Measurements from ENCODE around the gene RALGPS1.

The RALGPS1 gene

GRCh38 chr9:127102788-127103187 is 188.2 kb downstream of the RALGPS1 start:
- DNase-seq: no peak

DNA sequence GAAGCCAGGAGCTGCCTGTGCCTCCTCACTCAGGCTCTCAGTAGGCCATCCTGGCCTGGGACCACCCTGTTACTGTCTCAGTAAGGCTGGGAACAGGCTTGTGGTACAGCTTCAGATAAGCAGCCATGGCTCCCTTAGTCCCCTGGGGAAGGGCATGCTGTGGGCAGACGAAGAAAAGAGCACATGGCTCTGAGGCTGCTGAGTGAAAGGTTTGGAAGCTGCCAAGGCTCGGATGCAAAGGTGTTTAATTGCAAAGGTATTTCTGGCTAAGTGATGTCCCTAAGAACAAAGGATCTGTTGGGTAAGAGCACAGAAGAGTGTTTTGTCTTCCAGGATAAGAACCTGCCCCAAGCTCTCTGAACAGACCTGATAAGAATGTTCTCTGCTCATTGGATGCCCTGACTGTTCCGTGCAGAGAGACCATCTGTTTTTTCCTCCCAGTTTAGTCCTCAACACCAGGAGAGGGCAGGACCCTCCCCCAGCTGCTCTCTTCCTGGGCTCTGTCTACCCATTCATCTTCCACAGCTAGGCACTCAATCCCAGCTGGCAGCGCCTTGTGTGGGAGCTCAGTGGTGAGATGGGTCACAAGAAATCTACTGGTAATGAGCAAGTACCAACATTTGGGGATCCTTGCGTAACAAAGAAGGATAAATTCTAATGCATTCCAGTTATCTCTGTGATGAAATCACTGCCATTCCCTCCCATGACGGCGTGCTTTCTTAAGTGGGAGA is 190.2 kb downstream of the RALGPS1 start:
- DNase-seq: no peak

- DNase-seq: no peak
Measured at GRCh38 chr9:127105805-127106465, 191.4 kb downstream of the RALGPS1 start.

- DNase-seq: no peak
Measured at GRCh38 chr9:127106466-127106855, 191.9 kb downstream of the RALGPS1 start.

GRCh38 chr9:127107171-127107928 is 192.8 kb downstream of the RALGPS1 start:
- DNase-seq: no peak

DNA sequence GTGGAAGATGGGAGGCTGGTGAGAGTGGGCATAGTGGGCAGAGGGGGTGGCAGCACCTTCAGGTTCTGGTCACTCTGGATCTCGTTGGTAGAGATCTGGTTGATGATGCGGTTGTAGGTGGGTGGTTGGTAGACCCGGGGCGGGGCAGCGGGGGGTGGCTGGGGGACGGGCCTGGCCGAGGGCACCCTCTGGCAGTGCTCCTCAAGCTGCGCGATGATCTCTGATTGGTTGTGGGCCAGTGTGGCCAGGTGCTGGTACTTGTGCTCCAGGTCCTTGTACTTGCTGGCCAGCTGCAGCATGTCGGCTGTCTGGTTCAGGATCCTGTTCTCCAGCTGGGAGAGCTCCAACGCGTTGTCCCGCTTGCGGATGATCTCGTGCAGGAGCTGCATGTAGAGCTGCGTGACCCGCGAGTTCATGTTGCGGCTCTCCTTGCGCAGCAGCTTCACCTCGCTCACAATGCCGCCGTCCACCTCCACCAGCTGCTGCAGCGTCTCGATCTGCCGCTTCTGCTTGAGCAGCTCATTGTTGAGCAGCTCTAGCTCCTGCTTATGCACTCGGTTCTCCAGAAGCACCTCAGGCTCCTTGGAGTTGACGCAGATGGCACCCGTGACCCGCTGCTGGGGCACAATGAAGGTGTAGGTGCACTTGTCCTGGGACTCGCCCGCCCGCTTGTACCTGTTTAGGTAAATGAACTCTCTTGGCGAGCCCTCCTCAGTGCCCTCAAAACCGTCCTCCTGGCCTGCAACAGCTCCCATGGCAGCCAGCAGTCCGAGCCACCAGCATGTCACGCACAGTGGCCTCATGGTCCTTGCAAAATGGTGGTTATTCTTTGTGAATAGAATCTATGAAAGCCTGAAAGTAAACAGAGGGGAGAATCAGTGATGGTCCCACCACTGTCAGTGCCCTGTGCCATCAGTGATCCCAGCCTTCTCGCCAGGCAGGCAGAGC is 193.6 kb downstream of the RALGPS1 start:
- DNase-seq: no peak

- no peak for DNase-seq
Measured at GRCh38 chr9:127109212-127109711, 194.7 kb downstream of the RALGPS1 start.

GRCh38 chr9:127112056-127112455 is 197.5 kb downstream of the RALGPS1 start:
- DNase-seq: no peak

DNA sequence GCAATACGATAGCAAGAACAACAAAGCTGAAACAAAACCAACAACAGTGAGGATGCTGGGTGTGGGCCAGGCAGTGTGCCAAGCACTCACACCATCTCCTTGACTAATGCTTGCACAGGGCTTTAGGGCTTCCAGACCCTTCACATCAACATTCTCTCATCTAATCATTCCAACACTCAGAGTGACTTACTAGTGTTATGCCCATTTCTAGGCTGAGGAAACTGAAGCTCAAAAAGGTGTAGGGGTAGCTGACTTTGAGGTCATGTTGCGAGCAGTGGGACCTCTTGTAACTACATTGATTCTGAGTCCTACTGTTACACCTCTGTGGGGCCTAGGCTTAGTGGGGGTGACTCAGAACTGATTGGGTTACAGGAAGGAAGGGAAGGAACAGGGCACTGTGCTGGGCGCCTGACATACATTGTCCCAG is 198.2 kb downstream of the RALGPS1 start:
- DNase-seq: no peak

DNA sequence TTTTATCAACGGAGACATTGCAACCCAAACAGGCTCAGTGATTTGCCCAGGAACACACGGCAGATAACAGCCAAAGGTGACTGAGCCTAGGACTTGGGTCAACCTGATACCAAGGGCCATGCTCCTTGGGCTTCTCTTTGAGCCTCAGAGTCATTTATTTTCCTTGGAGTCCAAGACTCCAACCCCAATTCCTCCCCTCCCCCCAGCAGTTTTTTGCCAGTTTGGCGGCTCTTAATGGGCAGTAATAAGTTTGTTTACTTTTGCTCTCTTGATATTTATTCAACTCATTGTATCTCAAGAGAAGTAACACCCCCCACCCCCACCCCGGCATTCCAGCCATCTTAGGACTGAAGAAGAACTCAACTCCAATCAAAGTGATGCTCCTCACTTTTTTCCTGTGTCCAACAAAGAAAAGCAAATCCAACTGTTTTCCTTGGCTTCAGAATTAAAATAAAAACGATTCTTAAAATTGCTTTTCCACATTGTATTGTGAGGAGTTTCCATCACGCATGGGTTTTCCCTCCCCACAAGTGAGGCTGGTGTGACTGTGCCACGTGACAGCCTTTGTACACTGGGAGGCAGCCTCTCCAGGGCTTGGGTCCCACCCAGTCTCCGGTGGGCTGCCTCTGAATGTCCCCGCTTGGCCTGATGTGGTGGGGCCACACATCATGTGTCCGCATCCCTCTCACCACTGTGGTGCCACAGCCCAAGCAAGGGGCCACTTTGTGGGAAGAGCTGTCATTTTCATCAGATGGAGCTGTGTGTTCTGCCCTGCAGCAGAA is 198.8 kb downstream of the RALGPS1 start:
- no peak for DNase-seq

DNA sequence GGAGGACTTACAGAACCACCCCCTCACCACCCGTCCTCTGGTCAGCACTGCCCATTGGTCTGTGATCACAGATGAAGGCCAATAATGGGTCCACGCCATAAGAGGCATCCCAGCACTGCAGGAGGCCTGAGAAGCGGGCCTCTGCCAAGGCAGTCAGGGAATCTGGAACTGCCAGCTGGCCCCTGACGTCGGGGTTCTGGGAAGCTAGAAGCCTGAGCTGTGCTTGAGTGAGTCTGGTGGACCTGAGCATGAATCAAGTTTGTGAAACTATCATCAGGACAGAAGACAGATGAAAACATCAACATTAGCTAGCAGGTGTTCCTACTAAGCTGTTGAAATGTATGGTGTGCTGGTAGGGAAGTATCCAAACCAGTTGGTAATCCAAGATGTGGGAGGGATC is 200.0 kb downstream of the RALGPS1 start:
- no peak for DNase-seq

GRCh38 chr9:127116088-127116726 is 201.6 kb downstream of the RALGPS1 start:
- DNase-seq: no peak

- no peak for DNase-seq
Measured at GRCh38 chr9:127116957-127117356, 202.4 kb downstream of the RALGPS1 start.

DNA sequence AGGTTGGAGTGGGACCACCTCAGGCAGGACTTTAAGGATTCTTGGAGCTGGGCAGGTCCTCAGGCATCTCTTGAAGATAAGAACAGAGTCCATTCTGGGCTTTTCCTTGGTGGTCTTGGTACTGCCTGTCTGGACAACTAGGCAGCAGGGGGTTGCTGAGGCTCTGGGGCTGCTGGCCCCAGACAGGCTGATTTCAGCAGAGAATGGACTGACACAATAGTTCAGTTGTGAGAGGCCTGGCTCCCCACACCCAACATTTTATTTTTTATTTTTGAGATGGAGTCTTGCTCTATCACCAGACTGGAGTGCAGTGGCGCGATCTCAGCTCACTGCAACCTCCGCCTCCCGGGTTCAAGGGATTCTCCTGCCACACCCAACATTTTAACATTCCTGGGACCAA is 203.2 kb downstream of the RALGPS1 start:
- DNase-seq: no peak

DNA sequence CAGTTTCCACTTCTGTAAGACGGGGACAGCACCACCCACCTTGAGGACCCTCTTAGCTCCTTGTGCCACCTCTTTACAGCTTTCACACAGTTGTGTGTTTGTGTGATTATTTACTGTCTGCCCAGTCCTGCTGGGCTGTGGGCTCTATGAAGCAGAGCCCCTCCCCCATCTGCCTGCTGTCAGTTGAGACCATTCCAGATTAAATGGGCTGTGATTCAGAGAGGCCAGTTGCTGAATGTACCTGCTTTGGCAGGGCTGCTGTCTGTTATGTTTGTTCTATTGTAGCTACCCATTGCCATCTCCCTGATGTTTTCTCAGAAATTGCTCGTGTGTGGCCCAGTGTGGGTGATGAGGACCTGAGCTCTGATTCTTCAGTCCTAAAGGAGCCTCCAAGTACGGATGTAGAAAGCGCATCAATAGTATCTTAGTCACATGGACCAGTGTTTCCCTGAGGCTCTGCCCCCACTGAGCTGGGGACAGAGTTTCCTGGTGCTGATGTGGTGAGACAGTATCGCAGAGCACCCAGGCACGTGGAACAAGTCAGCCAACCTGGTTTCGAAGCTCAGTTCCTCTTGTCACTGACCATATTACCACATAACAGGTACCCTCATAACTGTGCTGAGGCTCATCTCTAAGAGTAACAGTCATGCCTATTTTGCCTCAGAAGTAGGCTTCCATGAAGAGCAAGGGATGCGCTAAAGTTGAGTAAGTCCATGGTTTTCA is 204.2 kb downstream of the RALGPS1 start:
- no peak for DNase-seq

DNA sequence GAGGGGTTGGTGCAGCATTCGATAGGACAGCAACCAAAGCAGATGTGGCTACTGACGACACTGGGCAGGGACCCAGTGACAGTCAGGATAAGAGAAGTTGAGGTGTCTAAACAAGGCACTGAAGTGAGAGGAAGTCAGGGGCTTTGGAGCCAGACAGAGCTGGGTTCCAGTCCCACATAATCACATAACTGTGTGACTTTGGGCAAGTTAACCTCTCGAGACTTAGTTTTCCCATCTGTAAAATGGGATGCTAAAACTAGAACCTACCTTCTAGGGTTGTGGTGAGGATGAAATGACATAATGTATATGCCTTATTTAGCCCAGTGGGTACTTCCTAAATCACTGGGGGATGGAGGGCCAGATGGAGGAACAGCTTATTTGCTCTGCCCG is 204.7 kb downstream of the RALGPS1 start:
- DNase-seq: no peak

- DNase-seq: no peak
Measured at GRCh38 chr9:127121628-127122175, 207.1 kb downstream of the RALGPS1 start.

- no peak for DNase-seq
Measured at GRCh38 chr9:127122176-127123063, 207.8 kb downstream of the RALGPS1 start, which contains the start of gene ANGPTL2. TSS of gene ANGPTL2 (minus strand) at chr9:127122635. CDS start at chr9:127108731, 13,904 bp downstream.
